HFF-Myc (cell line): ENCODE data around the gene C6orf15.

ENCODE experiments used
- DNase-seq: peaks from one replicate; pipeline ENCODE4 v3.0.0-alpha.2; 2011; ENCODE audit warnings: low read depth; ENCODE audit errors: extremely low read depth
- H3K4me3 ChIP-seq: replicated peaks from 2 replicates; pipeline ENCODE4 v1.5.1; 2011; ENCODE audit warnings: low read depth, mild to moderate bottlenecking, control low read depth, low read length
- CTCF ChIP-seq: IDR thresholded peaks from 2 replicates; pipeline ENCODE4 v1.5.1; 2012; ENCODE audit warnings: mild to moderate bottlenecking, low read depth, low read length, control low read depth; ENCODE audit errors: missing control alignments

Gene C6orf15

GRCh38 chr6:31156641-31157040 lies 44.3 kb upstream of the C6orf15 start:
- no peak overlapping the region for H3K4me3 ChIP-seq
- DNase-seq, result no peak
- no peak for TF ChIP-seq CTCF

- no peak for DNase-seq
- H3K4me3 ChIP-seq, result no peak overlapping the region
- TF ChIP-seq CTCF, result no peak
Observed at GRCh38 chr6:31154436-31154835, 42.1 kb upstream of the C6orf15 start.

GRCh38 chr6:31152781-31153180 lies 40.4 kb upstream of the C6orf15 start:
- TF ChIP-seq CTCF, result no peak
- H3K4me3 ChIP-seq, result no peak overlapping the region

GRCh38 chr6:31149827-31150447 lies 37.6 kb upstream of the C6orf15 start:
- no peak for DNase-seq
- no peak overlapping the region for H3K4me3 ChIP-seq
- no peak for TF ChIP-seq CTCF

More at GRCh38 chr6:31152781-31153180, 40.4 kb upstream of the C6orf15 start:
- DNase-seq, result no peak

- TF ChIP-seq CTCF, result no peak
- H3K4me3 ChIP-seq, result no peak overlapping the region
- no peak for DNase-seq
Observed at GRCh38 chr6:31145386-31145785, 33.0 kb upstream of the C6orf15 start.

GRCh38 chr6:31144970-31145340 lies 32.6 kb upstream of the C6orf15 start:
- no peak for DNase-seq
- H3K4me3 ChIP-seq, result no peak overlapping the region
- no peak for TF ChIP-seq CTCF
